CD4-positive, CD25-positive, alpha-beta regulatory T cell (primary cell): Measurements from ENCODE around the gene ZDHHC21. TPM values are rescaled to one million over a fixed set of nuclear protein-coding genes. Genes with fewer than 3 reads are reported as not detected.

Experiments used
- ATAC-seq, 2 donors: fragments of 150-1000 bp; cut with Tn5 transposase; one replicate each; pipeline ENCODE4 v1.10.0; 2021; ENCODE audit warnings: low read depth in 2 of 2, moderate number of reproducible peaks in 2 of 2, moderate library complexity in 1 of 2
- DNase-seq, 3 donors: peaks; one replicate each; pipeline versions ENCODE4 v3.0.0 to v3.0.0-alpha.2; 2012 to 2022; ENCODE audit warnings: mixed read lengths in 1 of 3
- H3K27ac ChIP-seq: one replicate; pipeline ENCODE4 v1.7.0; 2013; ENCODE audit warnings: mild to moderate bottlenecking, low read length; ENCODE audit not compliant: insufficient read depth, poor library complexity, severe bottlenecking
- H3K27me3 ChIP-seq: one replicate; pipeline ENCODE4 v1.7.0; 2013; ENCODE audit warnings: low read length; ENCODE audit not compliant: control insufficient read depth, insufficient read depth
- H3K36me3 ChIP-seq: one replicate; pipeline ENCODE4 v1.7.0; 2013; ENCODE audit warnings: mild to moderate bottlenecking, low read length, moderate library complexity; ENCODE audit not compliant: control insufficient read depth, insufficient read depth
- H3K4me1 ChIP-seq: 2 replicates; pipeline ENCODE4 v1.7.0; 2013; ENCODE audit warnings: mild to moderate bottlenecking, low read length; ENCODE audit not compliant: insufficient read depth, control insufficient read depth, poor library complexity, severe bottlenecking
- H3K4me3 ChIP-seq: one replicate; pipeline ENCODE4 v1.7.0; 2013; ENCODE audit warnings: low read depth, mild to moderate bottlenecking, low read length, moderate library complexity
- H3K9me3 ChIP-seq, 2 experiments: 1 replicate in 1 of 2; 2 replicates in 1 of 2; pipeline ENCODE4 v1.7.0; 2013; ENCODE audit warnings: low read length in 2 of 2, mild to moderate bottlenecking in 1 of 2, moderate library complexity in 1 of 2; ENCODE audit not compliant: control insufficient read depth in 2 of 2
- H3K27ac Mint-ChIP-seq, 3 donors: one replicate each; pipeline ENCODE4 v1.8.0; 2020 to 2022; ENCODE audit warnings: mild to moderate bottlenecking in 3 of 3, mixed read lengths in 3 of 3, moderate library complexity in 2 of 3
- H3K27me3 Mint-ChIP-seq: one replicate; pipeline ENCODE4 v1.8.0; 2022; ENCODE audit warnings: mild to moderate bottlenecking, mixed read lengths
- H3K36me3 Mint-ChIP-seq: one replicate; pipeline ENCODE4 v1.8.0; 2020; ENCODE audit warnings: mixed read lengths
- H3K4me1 Mint-ChIP-seq, 4 donors: one replicate each; pipeline ENCODE4 v1.8.0; 2020 to 2022; ENCODE audit warnings: mixed read lengths in 4 of 4, mild to moderate bottlenecking in 1 of 4
- H3K4me3 Mint-ChIP-seq, 4 donors: one replicate each; pipeline ENCODE4 v1.8.0; 2020 to 2022; ENCODE audit warnings: mild to moderate bottlenecking in 4 of 4, mixed read lengths in 4 of 4, moderate library complexity in 3 of 4
- H3K9me3 Mint-ChIP-seq, 7 donors: one replicate each; pipeline ENCODE4 v1.8.0; 2020 to 2022; ENCODE audit warnings: mixed read lengths in 7 of 7, mild to moderate bottlenecking in 3 of 7, moderate library complexity in 2 of 7
- polyA plus RNA-seq, 4 donors: library from polyadenylated mRNA; unstranded; fragments of 300-500 nt; fragmentation: Illumina TruSeq; gene quantifications; one replicate each; pipeline ENCODE4 v1.2.3, GENCODE V29; 2021
- total RNA-seq: library from RNA; stranded (reverse); gene quantifications from one replicate; pipeline ENCODE4 v1.2.3, GENCODE V29; 2022

ZDHHC21 gene
- total and polyA plus RNA-seq, 5 donors from 2014 or later = 0.61 to 6.0 (median 1.1) TPM

GRCh38 chr9:14633906-14634565 lies 59.2 kb downstream of the ZDHHC21 start:
- Histone ChIP-seq H3K27ac (no peak overlapping the region), H3K27me3 (no peaks in the 10 kb centered on the region), H3K4me1 (no peaks in the 10 kb centered on the region), H3K4me3 (no peak overlapping the region), H3K36me3 (peaks cover 4% of the 10 kb centered on the region), H3K9me3 (no peaks in the 10 kb centered on the region)
- Mint-ChIP-seq H3K9me3 (peaks cover 0 to 7% (median 0%) of the 10 kb centered on the region in 7 donors), H3K36me3 (peaks cover 32% of the 10 kb centered on the region), H3K27ac (peak overlapping the region in 1 of 3 donors; percentile 50), H3K27me3 (no peaks in the 10 kb centered on the region), H3K4me3 (no peak overlapping the region), H3K4me1 (peaks cover 2 to 15% (median 8%) of the 10 kb centered on the region in 4 donors)
- DNase-seq = no peak
- no peak for ATAC-seq

DNA sequence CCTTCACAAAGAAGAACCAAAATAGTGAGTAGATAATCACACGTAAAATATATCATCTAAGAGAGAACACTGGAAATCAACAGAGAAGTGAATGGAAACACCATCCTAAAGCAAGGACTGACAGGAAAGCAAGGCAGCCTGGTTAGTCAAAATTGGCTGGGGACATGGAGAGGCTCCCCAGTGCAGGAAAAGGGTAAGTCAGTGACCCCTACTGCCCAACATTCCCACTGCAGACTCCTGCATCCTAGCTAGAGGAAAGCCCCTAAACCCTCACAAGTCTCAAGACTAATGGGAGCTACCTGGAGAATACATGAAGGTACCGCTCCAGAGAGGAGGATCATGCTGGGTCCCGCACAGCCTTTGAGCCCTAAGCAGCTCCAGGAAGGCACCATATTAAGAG lies 60.1 kb downstream of the ZDHHC21 start:
- ATAC-seq = no peak
- H3K9me3 Mint-ChIP-seq = peaks cover 0 to 7% (median 0%) of the 10 kb centered on the region in 7 donors
- H3K4me3 ChIP-seq = no peak overlapping the region
- peaks cover 3 to 15% (median 7%) of the 10 kb centered on the region in 4 donors for H3K4me1 Mint-ChIP-seq
- peaks cover 30% of the 10 kb centered on the region for H3K36me3 Mint-ChIP-seq
- no peaks in the 10 kb centered on the region for H3K9me3 ChIP-seq
- no peak for DNase-seq
- H3K27ac Mint-ChIP-seq = peak overlapping the region in 1 of 3 donors; percentile 73
- no peak overlapping the region for H3K27ac ChIP-seq
- no peaks in the 10 kb centered on the region for H3K4me1 ChIP-seq
- H3K4me3 Mint-ChIP-seq = no peak overlapping the region
- H3K27me3 ChIP-seq = no peaks in the 10 kb centered on the region
- H3K36me3 ChIP-seq = peaks cover 4% of the 10 kb centered on the region
- H3K27me3 Mint-ChIP-seq = no peaks in the 10 kb centered on the region

DNA sequence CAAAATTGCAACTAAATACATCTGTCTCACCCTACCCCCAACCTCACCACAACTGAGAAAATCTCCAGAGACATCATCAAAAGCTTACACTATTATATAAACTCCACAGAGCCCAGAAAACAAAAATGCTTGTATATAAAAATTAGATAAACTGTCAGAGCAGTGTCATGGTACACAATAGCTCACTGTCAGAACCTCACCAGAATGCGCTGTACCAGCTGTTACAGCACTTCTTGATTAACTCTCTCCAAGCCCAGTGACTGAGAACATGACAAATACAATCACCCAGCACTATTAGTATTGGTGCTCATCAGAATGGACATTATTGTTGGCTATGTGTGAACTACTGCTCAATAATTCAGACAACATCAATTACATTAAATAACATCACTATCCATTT lies 65.7 kb downstream of the ZDHHC21 start:
- no peak overlapping the region for H3K4me3 Mint-ChIP-seq
- H3K4me1 Mint-ChIP-seq = peaks cover 0 to 10% (median 8%) of the 10 kb centered on the region in 4 donors
- H3K27me3 ChIP-seq = no peaks in the 10 kb centered on the region
- H3K27ac ChIP-seq = no peak overlapping the region
- peaks cover 2% of the 10 kb centered on the region for H3K36me3 ChIP-seq
- H3K36me3 Mint-ChIP-seq = peaks cover 20% of the 10 kb centered on the region
- DNase-seq (no peak), ATAC-seq (no peak)
- H3K4me3 ChIP-seq = no peak overlapping the region
- H3K4me1 ChIP-seq = no peaks in the 10 kb centered on the region
- no peaks in the 10 kb centered on the region for H3K9me3 Mint-ChIP-seq
- H3K9me3 ChIP-seq = no peaks in the 10 kb centered on the region
- no peaks in the 10 kb centered on the region for H3K27me3 Mint-ChIP-seq
- H3K27ac Mint-ChIP-seq = no peak overlapping the region

- Histone ChIP-seq H3K27me3 (no peaks in the 10 kb centered on the region), H3K36me3 (peaks cover 2% of the 10 kb centered on the region), H3K9me3 (no peaks in the 10 kb centered on the region), H3K4me1 (no peaks in the 10 kb centered on the region), H3K4me3 (no peak overlapping the region), H3K27ac (no peak overlapping the region)
- DNase-seq (no peak), ATAC-seq (no peak)
- Mint-ChIP-seq H3K9me3 (no peaks in the 10 kb centered on the region), H3K4me1 (no peaks in the 10 kb centered on the region), H3K27me3 (no peaks in the 10 kb centered on the region), H3K36me3 (no peaks in the 10 kb centered on the region), H3K27ac (no peak overlapping the region), H3K4me3 (no peak overlapping the region)
These were observed 74.3 kb downstream of the ZDHHC21 start for GRCh38 chr9:14618836-14619420.

DNA sequence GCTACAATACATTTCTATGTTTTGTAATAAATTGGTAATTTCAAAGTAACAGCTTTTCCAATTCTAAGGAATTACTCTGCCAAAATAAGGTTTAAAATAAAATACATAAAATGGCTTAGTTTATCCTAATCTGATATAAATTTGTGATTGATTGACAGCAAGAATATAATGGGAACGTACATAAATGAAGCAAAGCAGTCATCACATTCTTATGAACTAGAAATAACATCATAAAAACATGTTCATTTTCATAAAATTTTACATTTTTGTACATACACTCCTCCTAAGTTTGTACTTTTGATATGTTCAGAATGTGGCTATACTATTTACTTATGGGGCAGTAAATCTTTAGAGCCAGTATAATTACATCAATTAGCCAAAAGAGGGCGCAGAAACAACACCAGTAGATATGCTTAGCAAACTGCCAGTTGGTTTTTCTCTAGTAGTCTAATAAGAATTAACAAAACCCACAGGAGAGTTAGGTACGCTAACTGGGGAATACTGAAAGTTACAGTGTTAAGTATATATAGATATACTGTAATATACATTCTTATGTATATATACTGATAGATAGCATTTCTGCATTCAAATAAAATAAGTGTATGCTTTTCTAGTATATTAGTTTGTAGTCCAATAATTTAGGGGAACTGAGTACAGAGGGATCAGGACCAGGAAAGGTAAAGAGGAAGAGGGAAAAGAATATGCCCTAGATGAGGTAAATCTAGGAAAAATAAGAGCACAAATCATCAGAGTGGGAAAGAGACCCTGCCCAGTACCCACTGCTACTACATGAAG lies 76.8 kb downstream of the ZDHHC21 start:
- ATAC-seq (no peak), DNase-seq (peak in 2 of 3 donors; percentile 27 to 68)
- no peaks in the 10 kb centered on the region for H3K4me1 Mint-ChIP-seq
- H3K4me3 Mint-ChIP-seq = no peak overlapping the region
- H3K4me1 ChIP-seq = no peaks in the 10 kb centered on the region
- H3K27me3 Mint-ChIP-seq = no peaks in the 10 kb centered on the region
- H3K4me3 ChIP-seq = no peak overlapping the region
- no peaks in the 10 kb centered on the region for H3K36me3 Mint-ChIP-seq
- H3K36me3 ChIP-seq = no peaks in the 10 kb centered on the region
- H3K27me3 ChIP-seq = no peaks in the 10 kb centered on the region
- H3K9me3 Mint-ChIP-seq = no peaks in the 10 kb centered on the region
- H3K27ac ChIP-seq = no peak overlapping the region
- H3K27ac Mint-ChIP-seq = no peak overlapping the region
- H3K9me3 ChIP-seq = no peaks in the 10 kb centered on the region

GRCh38 chr9:14608540-14608939 lies 84.7 kb downstream of the ZDHHC21 start:
- Mint-ChIP-seq H3K27me3 (no peaks in the 10 kb centered on the region), H3K36me3 (peaks cover 3% of the 10 kb centered on the region), H3K27ac (no peak overlapping the region), H3K4me3 (no peak overlapping the region), H3K4me1 (no peaks in the 10 kb centered on the region), H3K9me3 (peaks cover 0 to 5% (median 0%) of the 10 kb centered on the region in 7 donors)
- no peaks in the 10 kb centered on the region for H3K36me3 ChIP-seq
- no peak for ATAC-seq
- H3K9me3 ChIP-seq = no peaks in the 10 kb centered on the region
- no peak overlapping the region for H3K27ac ChIP-seq
- H3K27me3 ChIP-seq = no peaks in the 10 kb centered on the region
- DNase-seq = no peak
- no peak overlapping the region for H3K4me3 ChIP-seq
- no peaks in the 10 kb centered on the region for H3K4me1 ChIP-seq

GRCh38 chr9:14597171-14597799 lies 95.9 kb downstream of the ZDHHC21 start:
- Histone ChIP-seq H3K27ac (no peak overlapping the region), H3K4me3 (no peak overlapping the region), H3K9me3 (peaks cover 0 to 1% of the 10 kb centered on the region in 2 experiments), H3K36me3 (peaks cover 1% of the 10 kb centered on the region), H3K27me3 (no peaks in the 10 kb centered on the region), H3K4me1 (no peaks in the 10 kb centered on the region)
- H3K27ac Mint-ChIP-seq = no peak overlapping the region
- ATAC-seq (peak in 1 of 2 donors; percentile 14), DNase-seq (no peak)
- H3K27me3 Mint-ChIP-seq = no peaks in the 10 kb centered on the region
- peaks cover 17% of the 10 kb centered on the region for H3K36me3 Mint-ChIP-seq
- H3K4me3 Mint-ChIP-seq = no peak overlapping the region
- peaks cover 0 to 21% (median 7%) of the 10 kb centered on the region in 7 donors for H3K9me3 Mint-ChIP-seq
- H3K4me1 Mint-ChIP-seq = no peaks in the 10 kb centered on the region
